H54 (cell line): ENCODE data around the gene RASSF7.

ENCODE experiments used
- DNase-seq: peaks from one replicate; pipeline ENCODE4 v3.0.0; 2011; ENCODE audit warnings: low spot score, mixed read lengths; ENCODE audit not compliant: insufficient read length
- FAIRE-seq: peaks from 3 replicates; lab custom pipeline; 2011; peaks lifted over from hg19 to GRCh38; lab: Jason Lieb, UNC
- POLR2A ChIP-seq: IDR thresholded peaks from 2 replicates; pipeline ENCODE4 v1.6.1; 2011; ENCODE audit warnings: low read depth, mild to moderate bottlenecking, low read length

Gene RASSF7

DNA sequence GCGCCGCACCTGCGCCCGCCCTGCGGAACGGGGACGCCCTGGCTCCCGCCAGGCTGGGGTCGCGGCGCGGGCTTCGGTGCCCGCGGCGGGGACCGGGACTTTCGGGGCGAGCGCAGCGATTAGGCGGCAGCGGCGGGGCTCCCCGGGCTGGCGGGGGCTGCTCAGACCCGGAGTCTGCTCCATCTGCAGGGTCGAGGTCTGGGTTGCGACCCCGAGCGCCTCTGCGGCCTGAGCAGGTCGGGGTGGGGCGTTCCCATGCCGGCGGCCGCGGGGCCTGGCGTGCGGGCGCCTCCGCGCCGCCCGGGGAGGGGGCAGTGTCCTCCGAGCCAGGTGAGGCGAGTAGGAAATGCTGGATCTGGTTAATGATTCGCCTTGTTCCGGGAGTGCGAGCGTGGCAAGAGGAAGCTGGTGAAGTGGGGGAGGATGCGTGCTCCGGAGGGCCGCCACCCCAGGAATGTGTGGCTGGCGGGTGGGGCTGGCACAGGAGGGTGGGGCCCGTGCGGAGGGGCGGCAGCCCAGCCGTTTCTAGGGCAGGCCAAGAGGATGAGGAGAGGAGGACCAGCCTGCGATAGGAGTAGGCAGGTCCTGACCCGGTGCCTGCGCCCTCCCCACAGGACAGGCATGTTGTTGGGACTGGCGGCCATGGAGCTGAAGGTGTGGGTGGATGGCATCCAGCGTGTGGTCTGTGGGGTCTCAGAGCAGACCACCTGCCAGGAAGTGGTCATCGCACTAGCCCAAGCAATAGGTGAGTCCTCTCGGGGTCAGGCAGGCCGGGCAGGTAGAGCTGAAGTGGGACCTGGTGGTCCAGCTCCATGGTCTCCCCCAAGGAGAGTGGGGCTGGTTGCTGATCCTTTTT lies 606 bp downstream of the RASSF7 start:
- DNase-seq (peak; percentile 93), FAIRE-seq (no peak)
- TF ChIP-seq POLR2A = peak; percentile 24; the same call in 1 of the 2 replicates

DNA sequence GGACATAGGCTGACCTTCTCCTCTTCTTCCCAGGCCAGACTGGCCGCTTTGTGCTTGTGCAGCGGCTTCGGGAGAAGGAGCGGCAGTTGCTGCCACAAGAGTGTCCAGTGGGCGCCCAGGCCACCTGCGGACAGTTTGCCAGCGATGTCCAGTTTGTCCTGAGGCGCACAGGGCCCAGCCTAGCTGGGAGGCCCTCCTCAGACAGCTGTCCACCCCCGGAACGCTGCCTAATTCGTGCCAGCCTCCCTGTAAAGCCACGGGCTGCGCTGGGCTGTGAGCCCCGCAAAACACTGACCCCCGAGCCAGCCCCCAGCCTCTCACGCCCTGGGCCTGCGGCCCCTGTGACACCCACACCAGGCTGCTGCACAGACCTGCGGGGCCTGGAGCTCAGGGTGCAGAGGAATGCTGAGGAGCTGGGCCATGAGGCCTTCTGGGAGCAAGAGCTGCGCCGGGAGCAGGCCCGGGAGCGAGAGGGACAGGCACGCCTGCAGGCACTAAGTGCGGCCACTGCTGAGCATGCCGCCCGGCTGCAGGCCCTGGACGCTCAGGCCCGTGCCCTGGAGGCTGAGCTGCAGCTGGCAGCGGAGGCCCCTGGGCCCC lies 1.4 kb downstream of the RASSF7 start:
- FAIRE-seq = no peak

DNA sequence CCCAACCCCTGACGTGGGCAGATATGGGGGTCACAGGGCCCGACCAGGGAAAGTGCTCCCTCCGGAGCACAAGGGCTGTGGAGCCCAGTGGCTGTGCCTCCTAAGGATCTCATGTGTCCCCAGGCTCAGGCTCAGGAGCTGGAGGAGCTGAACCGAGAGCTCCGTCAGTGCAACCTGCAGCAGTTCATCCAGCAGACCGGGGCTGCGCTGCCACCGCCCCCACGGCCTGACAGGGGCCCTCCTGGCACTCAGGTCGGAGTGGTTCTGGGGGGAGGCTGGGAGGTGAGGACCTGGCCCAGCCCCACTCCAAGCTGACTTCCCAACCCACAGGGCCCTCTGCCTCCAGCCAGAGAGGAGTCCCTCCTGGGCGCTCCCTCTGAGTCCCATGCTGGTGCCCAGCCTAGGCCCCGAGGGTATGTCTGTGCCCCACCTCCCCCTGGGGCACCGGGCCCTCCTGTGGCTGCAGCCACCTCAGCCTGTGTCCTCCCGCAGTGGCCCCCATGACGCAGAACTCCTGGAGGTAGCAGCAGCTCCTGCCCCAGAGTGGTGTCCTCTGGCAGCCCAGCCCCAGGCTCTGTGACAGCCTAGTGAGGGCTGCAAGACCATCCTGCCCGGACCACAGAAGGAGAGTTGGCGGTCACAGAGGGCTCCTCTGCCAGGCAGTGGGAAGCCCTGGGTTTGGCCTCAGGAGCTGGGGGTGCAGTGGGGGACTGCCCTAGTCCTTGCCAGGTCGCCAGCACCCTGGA lies 2.5 kb downstream of the RASSF7 start:
- TF ChIP-seq POLR2A = 0 out of 2 replicates have a peak, but pooled peaks have one; percentile 9
- FAIRE-seq (no peak), DNase-seq (no peak)

More for the DNA sequence above, 1.4 kb downstream of the RASSF7 start:
- DNase-seq = no peak
- TF ChIP-seq POLR2A = no peak

DNA sequence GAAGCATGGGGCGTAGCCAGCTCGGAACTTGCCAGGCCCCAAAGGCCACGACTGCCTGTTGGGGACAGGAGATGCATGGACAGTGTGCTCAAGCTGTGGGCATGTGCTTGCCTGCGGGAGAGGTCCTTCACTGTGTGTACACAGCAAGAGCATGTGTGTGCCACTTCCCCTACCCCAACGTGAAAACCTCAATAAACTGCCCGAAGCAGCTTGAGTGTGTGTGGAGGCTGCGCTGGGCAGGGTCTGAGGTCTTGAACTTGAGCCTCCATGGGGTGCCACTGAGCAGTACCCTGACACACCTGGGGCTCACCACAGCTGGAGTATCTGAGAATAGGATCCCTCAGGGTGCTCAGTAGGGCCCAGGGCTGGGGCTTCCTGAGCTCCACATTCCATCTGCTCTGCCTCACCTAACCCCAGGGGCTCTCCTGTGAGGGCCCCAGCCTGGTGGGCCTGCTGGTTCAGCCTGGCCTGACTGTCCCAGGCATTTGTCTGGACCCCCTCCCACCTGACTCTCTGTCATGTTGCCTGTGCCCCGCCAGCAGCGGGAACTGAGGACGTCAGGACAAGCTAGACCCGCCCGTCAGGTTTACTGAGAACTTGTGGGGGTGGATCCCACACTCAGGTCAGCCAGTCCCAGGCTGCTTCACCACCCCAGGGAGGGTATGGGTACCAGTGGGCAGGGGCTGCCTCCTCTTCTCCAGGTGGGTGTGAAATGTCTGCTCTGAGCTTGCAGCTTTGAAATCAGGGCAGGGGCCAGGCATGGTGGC lies 3.2 kb downstream of the RASSF7 start:
- FAIRE-seq (no peak), DNase-seq (no peak)

DNA sequence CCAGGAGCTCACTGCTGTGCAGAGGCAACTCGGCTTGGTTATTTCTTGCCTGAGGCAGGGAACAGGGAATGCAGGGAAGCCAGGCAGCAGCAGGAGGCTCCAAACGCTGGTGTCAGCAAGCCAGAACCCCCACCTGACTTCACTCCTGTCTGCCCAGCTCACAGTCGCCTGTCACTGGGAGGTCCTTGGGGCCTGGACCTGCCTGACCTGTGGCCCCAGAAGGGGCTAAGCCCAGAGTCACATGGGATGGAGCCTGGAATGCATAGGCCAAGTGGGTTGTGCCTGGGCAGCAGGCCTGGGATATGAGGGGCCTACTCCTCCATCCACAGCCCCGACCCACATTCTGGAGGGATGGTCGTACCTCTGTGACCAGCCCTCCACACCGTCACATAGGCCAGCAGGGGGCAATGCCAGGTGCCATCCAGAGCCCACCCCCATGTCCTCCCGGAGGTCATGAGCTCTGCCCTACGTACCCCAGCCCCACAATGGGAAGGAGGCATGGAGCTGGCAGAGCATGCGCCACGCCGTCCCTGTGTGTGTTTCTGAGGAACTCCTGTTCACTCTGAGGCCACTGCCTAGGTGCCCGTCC lies 5.2 kb downstream of the RASSF7 start:
- DNase-seq (no peak), FAIRE-seq (no peak)
- peak; percentile 2; the same call in 1 of the 2 replicates for TF ChIP-seq POLR2A

More for the DNA sequence above, 3.2 kb downstream of the RASSF7 start:
- TF ChIP-seq POLR2A = peak; percentile 11; the same call in 1 of the 2 replicates

DNA sequence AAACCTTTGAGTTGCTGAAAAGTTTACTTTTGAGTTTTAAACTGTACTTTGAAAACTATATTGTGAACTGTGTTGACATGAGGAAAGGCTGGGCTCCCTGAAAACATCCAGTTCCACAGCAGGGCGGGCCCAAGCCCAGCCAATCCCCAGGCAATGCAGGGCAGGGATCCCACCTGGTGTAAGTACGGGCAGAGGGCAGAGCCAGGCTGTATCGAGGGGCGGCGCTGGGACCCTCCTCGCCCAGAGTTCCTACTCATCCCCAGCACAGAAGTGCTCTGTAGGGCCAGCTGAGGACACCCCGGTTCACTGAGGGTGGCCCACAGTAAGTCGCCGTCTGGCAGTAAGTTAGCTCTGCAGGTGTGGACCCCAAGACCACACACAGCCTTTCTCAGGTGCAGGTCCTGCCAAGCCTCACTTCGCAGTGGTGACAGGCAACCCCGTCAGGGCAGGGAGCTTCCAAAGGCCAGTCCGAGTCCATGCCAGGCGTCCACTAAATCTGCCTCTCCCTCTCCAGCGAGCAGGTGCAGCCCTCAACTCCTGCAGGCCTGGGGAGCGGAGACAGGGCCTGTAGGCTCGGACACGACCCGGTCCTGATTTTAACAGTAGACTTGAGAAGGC lies 6.3 kb downstream of the RASSF7 start:
- no peak for FAIRE-seq
- no peak for TF ChIP-seq POLR2A
- no peak for DNase-seq

DNA sequence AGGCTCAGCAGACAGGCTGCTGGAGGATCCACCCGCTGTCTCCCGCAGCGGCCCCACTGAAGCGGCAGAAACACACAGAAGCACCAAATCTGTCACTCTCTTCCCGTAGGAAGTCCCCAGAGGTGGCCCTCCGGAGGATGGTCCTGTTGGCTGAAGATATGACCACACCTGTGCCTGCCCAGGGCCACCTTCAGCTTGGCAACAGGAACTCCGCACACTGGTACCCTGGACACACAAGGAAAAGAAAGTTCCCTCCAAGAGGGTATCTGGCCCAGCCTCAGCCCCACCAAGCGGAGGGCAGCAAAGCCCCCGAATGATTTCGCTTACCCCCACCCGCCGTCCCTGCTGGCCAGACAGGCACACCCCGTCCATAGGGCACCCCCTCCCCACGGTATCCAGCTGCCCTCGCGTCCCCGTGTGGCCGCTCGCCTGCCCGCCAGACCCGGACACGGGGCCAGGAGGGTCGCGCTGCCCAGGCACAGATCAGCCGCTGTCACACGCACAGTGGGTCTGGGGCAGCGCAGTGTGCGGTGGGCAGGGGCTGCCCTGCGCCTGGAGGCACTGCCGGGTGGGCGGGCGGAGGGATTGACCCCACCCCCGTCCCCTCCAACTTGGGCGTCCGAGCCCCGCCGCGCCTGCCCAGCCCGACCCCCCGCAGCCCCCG lies 7.0 kb downstream of the RASSF7 start:
- peak; percentile 27; the same call in 1 of the 2 replicates for TF ChIP-seq POLR2A
- DNase-seq = no peak
- no peak for FAIRE-seq

DNA sequence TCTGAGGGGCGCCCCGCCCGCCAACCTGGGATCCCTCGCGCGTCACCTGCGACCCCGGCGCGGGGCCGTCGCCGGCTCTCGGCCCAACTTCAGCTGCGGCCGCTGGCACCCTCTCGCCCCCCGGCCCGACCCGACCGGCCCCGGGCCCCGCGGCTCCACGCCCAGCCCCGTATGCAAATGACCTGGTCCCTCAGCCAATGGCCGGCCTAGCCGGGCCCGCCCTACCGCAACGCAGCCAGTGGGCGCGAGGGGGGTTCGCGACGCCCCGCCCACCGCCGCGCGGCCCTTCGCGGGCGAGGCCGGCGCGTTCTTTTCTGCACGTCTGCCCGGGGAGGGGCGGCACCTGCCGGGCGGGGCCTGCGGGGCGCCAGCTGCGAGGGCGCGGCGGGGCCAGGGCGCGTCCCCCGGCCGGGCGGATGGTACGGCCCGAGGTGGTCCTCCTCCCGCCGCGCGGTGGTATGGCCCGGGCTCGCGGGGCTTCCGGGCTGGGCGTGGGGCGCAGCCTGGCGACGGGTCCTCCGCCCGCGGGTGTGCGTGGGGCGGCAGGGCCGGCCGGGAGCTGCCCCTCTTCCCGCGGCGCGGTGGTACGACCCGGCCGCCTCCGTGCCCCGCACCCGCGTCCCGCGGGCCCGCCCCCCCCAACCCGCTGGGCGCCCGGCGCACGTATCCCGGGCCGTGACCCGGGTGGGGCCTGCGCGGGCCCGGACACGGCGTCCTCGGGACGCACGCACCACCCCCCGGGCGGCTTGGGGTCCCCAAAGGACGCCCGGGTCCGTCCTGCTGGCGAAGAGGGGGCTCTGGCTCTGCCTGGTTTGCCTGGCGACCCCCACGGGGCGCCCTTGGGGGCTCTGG lies 7.8 kb downstream of the RASSF7 start:
- TF ChIP-seq POLR2A = peak; percentile 68; the same call in 1 of the 2 replicates
- no peak for FAIRE-seq
- peak; percentile 99 for DNase-seq

DNA sequence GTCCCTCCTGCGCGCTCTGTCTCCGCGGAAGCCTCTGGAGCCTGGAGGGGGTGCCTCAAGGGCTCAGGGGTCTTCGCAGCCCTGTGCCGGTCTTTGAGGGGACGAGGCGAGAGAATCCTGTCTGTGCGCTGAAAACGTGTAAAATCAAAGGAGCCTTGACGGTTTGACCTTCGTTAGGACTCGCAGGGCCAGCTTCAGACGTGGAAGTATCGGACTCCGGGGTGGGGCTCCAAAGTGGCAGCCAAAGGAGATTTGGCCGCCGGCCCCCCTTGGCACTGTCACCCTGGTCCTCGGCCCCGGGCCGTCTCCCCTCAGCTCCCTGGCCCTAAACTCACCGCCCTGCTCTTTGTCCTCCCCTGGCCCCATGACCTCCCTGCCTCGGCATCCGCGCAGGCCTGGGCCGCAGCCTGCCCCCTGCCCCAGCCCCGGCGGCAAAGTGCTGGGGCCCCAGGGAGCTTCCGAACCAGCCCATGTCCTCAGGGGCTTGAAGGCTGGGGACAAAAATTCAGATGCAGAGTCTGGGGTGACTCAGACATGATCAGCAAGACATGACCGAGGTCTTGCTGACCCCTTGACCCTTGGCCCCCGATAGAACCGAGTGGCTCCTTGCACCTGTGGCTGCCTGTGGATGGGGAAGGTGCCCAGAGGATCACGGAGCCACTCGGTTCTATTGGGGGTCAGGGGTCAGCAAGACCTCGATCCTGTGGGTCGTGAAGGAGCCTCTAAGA lies 8.6 kb downstream of the RASSF7 start:
- TF ChIP-seq POLR2A = peak; percentile 8; the same call in 1 of the 2 replicates
- DNase-seq (no peak), FAIRE-seq (no peak)

DNA sequence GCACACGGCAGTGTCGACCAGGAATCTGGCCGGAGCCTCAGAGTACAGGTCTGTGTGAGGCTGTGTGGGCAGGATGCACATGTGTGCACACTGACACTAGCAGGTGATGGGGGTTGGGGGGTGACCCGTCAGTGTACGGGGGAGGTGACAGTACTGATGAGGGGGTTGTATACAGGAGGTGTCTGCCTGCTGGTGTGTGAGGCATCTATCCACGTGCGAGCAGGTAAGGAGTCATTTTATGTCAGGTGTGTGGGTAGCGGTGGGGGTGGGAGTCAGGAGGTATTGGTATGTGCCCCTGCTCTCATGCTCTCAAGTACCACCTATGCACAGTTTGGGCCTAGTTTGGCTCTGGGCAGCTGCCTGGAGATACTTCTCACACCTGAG lies 11.0 kb downstream of the RASSF7 start:
- FAIRE-seq (no peak), DNase-seq (no peak)
- TF ChIP-seq POLR2A = no peak
